Measurements from ENCODE around the gene CCNA2.

The CCNA2 gene

GRCh38 chr4:121771869-121772268 is 51.8 kb downstream of the CCNA2 start:
- Histone ChIP-seq H3K9me2 (replicated peaks; ENCODE audit: insufficient read depth, low read length) (no peaks in the 10 kb centered on the region), H3K27me3 (ENCODE audit: low read length) (no peaks in the 10 kb centered on the region), H3K79me2 (ENCODE audit: insufficient read depth, low read length) (no peaks in the 10 kb centered on the region), H3F3A (ENCODE audit: insufficient read depth) (no peaks in the 10 kb centered on the region), H3K4me3 (ENCODE audit: insufficient read depth, low read length, poor library complexity, severe bottlenecking) (no peak overlapping the region), H3K27ac (ENCODE audit: low read depth, low read length) (no peak overlapping the region), H2AFZ (ENCODE audit: low read depth, low read length, severe bottlenecking) (no peak overlapping the region), H3K9ac (ENCODE audit: low read length) (no peak overlapping the region), H3K36me3 (ENCODE audit: low read length) (no peaks in the 10 kb centered on the region), H3K4me2 (ENCODE audit: low read depth, low read length, poor library complexity, severe bottlenecking) (no peak overlapping the region), H3K9me3 (ENCODE audit: insufficient read depth, low read length) (no peaks in the 10 kb centered on the region), H4K20me1 (ENCODE audit: low read depth, low read length) (no peaks in the 10 kb centered on the region)
- TF ChIP-seq EZH2phosphoT487 (conservative IDR thresholded peaks at IDR 0.05; ENCODE audit: low read length) (no peak), CTCF (IDR thresholded peaks at IDR 0.05; ENCODE audit: insufficient read depth, low read length, poor library complexity, severe bottlenecking) (no peak)

- Histone ChIP-seq H3K79me2 (ENCODE audit: insufficient read depth, low read length) (no peaks in the 10 kb centered on the region), H3K36me3 (ENCODE audit: low read length) (no peaks in the 10 kb centered on the region), H3K9ac (ENCODE audit: low read length) (no peak overlapping the region), H3K9me3 (ENCODE audit: insufficient read depth, low read length) (no peaks in the 10 kb centered on the region), H3K4me3 (ENCODE audit: insufficient read depth, low read length, poor library complexity, severe bottlenecking) (no peak overlapping the region), H3F3A (ENCODE audit: insufficient read depth) (no peaks in the 10 kb centered on the region), H3K27me3 (ENCODE audit: low read length) (no peaks in the 10 kb centered on the region), H2AFZ (ENCODE audit: low read depth, low read length, severe bottlenecking) (no peak overlapping the region), H3K4me2 (ENCODE audit: low read depth, low read length, poor library complexity, severe bottlenecking) (no peak overlapping the region), H3K9me2 (replicated peaks; ENCODE audit: insufficient read depth, low read length) (no peaks in the 10 kb centered on the region), H4K20me1 (ENCODE audit: low read depth, low read length) (no peaks in the 10 kb centered on the region), H3K27ac (ENCODE audit: low read depth, low read length) (no peak overlapping the region)
- no peak for TF ChIP-seq CTCF (IDR thresholded peaks at IDR 0.05; ENCODE audit: insufficient read depth, low read length, poor library complexity, severe bottlenecking)
- TF ChIP-seq EZH2phosphoT487 (conservative IDR thresholded peaks at IDR 0.05; ENCODE audit: low read length) = no peak
Observed at GRCh38 chr4:121769341-121769740, 54.3 kb downstream of the CCNA2 start.

- no peaks in the 10 kb centered on the region for H3K27me3 ChIP-seq (ENCODE audit: low read length)
- no peak overlapping the region for H3K27ac ChIP-seq (ENCODE audit: low read depth, low read length)
- no peaks in the 10 kb centered on the region for H3F3A ChIP-seq (ENCODE audit: insufficient read depth)
- H3K9me3 ChIP-seq (ENCODE audit: insufficient read depth, low read length) = no peaks in the 10 kb centered on the region
- no peaks in the 10 kb centered on the region for H3K79me2 ChIP-seq (ENCODE audit: insufficient read depth, low read length)
- no peaks in the 10 kb centered on the region for H3K9me2 ChIP-seq (replicated peaks; ENCODE audit: insufficient read depth, low read length)
- no peaks in the 10 kb centered on the region for H3K36me3 ChIP-seq (ENCODE audit: low read length)
- TF ChIP-seq EZH2phosphoT487 (conservative IDR thresholded peaks at IDR 0.05; ENCODE audit: low read length) = no peak
- no peak for TF ChIP-seq CTCF (IDR thresholded peaks at IDR 0.05; ENCODE audit: insufficient read depth, low read length, poor library complexity, severe bottlenecking)
- no peak overlapping the region for H3K9ac ChIP-seq (ENCODE audit: low read length)
- no peak overlapping the region for H3K4me2 ChIP-seq (ENCODE audit: low read depth, low read length, poor library complexity, severe bottlenecking)
- no peak overlapping the region for H2AFZ ChIP-seq (ENCODE audit: low read depth, low read length, severe bottlenecking)
- no peak overlapping the region for H3K4me3 ChIP-seq (ENCODE audit: insufficient read depth, low read length, poor library complexity, severe bottlenecking)
- no peaks in the 10 kb centered on the region for H4K20me1 ChIP-seq (ENCODE audit: low read depth, low read length)
Observed at GRCh38 chr4:121767166-121767565, 56.5 kb downstream of the CCNA2 start.
